ENCODE results near the gene APOBR. TPM values are rescaled to one million over a fixed set of nuclear protein-coding genes. Genes with fewer than 3 reads are reported as not detected.
"Not testable (repeated sequence)": the region's sequence is repeated elsewhere in the genome, so short reads cannot be mapped to it uniquely, and the experiment has no call there.

Gene APOBR
- total RNA-seq, 1 experiment from 2014 or later, result not detected

DNA sequence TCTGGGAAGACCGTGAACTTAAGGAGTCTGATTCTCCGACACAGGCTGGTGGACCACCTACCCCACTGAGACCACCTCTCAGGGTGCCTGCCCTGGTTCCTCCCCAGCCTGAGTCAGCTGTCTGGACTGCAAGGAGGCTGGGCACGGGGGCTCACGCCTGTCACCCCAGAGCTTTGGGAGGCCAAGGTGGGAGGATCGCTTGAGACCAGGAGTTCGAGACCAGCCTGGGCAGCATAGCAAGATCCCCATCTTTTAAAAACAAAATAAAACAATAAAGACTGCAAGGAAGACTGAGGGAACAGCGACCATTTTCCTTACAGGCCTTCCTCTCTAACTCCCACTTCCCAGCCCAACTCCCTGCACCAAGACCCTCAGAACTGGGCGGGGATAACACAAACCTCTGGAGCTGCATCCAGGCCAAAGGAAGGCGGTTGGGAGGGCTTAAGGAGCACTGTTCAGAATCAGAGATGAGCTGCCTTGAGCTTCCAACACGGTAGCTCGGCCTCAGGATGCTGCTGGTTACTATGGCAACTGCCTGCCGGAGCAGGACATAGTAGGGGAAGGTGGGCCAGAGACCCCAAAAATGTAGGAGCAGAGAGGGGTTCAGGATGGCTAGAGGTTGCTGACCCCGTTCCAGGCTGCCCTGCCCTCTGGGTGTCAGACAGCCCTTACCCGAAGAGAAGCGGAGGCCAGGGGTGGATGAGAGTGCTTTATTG is 4.4 kb downstream of the APOBR start:
- no peak for DNase-seq (ENCODE audit: low read depth)

DNA sequence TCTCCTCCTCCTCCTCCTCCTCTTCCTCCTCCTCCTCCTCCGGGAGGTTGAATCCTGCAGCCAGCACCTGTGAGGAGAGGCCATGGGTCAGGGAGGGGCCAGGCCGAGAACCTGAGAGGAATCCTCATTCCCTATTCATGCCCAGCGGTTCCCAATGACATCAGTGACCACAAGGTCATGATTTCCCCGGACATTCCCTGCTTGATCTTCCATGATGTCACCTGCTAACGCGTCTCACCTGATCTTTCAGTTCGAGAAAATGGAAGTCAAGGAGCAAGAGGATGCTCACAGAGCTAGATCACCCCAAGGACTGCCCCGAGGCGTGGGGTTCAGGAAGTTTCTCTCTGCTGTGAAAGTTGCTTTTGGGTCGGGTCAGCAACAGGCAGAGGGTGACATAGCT is 5.4 kb downstream of the APOBR start:
- no peak for DNase-seq (ENCODE audit: low read depth)

GRCh38 chr16:28500476-28501180 is 6.2 kb downstream of the APOBR start:
- not testable (repeated sequence) for DNase-seq (ENCODE audit: low read depth)

DNA sequence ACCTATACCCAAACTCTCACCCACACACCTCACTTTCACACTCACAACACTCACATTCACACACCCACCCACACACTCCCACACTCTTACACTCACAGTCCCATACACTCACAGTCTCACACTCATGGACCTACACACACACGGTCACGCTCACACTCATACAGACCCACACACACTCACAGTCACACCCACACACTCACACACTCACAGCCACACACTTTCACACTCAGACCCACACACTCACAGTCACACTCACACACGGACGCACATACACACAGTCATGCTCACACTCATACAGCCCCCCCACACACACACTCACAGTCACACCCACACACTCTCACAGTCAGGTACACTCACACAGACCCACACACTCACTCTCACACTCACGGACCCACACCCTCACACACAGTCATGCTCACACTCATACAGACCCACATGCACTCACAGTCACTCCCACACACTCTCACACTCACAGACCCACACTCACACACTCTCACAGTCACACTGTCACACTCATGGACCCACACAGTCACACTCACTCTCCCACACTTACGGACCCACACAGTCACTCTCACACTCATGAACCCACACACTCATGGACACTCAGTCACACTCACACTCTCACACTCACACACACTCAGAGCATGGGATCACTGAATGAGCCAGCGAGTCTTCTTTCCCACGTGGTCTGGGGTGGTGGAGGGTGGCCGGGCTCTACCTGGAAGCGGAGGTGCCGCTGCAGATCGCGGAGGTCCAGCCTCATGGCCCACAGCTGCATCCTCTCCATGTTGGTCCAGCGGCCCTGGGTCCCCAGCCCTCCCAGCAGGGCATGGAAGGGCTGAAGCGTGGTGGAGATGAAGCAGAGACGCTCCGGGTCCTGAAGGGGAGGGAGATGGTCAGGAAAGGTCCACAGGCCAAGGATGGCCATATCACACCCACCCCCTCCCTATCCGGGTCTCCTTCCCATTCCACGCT is 7.1 kb downstream of the APOBR start:
- DNase-seq (ENCODE audit: low read depth), result no peak

- no peak for DNase-seq (ENCODE audit: low read depth)
Observed at GRCh38 chr16:28502290-28502689, 7.8 kb downstream of the APOBR start.

- no peak for DNase-seq (ENCODE audit: low read depth)
Observed at GRCh38 chr16:28503470-28504259, 9.2 kb downstream of the APOBR start.

- DNase-seq (ENCODE audit: low read depth), result no peak
Observed at GRCh38 chr16:28504707-28505404, 10.4 kb downstream of the APOBR start.

DNA sequence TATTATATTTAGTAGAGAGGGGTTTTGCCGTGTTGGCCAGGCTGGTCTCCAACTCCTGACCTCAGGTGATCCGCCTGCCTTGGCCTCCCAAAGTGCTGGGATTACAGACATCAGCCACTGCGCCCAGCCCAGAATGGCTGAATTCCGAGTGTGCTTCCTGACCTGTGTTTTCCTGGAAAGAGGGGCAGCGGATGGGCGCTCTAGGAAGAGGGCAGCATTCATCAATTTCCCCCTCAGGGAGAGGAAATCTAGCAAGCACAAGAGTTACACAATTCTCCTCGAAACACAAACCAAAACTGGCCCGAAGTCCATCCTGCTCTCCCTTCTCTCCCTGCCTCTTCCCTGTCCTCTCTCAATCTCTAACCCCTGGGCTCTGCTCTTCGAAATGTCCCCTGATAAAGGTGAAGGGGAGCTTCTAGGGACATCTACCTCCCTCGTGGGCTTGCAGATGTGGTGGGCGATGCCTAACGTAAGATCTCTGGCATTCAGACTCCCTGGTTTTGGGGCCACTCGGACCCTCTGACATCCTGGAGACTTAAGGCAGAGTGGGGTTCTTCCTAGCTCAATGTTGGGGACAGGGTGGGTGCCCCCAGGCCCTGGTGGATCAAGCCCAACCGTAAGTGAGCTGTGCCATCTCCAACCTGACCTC is 11.2 kb downstream of the APOBR start:
- DNase-seq (ENCODE audit: low read depth), result no peak

GRCh38 chr16:28511031-28511430 is 16.6 kb downstream of the APOBR start:
- no peak for DNase-seq (ENCODE audit: low read depth)

DNA sequence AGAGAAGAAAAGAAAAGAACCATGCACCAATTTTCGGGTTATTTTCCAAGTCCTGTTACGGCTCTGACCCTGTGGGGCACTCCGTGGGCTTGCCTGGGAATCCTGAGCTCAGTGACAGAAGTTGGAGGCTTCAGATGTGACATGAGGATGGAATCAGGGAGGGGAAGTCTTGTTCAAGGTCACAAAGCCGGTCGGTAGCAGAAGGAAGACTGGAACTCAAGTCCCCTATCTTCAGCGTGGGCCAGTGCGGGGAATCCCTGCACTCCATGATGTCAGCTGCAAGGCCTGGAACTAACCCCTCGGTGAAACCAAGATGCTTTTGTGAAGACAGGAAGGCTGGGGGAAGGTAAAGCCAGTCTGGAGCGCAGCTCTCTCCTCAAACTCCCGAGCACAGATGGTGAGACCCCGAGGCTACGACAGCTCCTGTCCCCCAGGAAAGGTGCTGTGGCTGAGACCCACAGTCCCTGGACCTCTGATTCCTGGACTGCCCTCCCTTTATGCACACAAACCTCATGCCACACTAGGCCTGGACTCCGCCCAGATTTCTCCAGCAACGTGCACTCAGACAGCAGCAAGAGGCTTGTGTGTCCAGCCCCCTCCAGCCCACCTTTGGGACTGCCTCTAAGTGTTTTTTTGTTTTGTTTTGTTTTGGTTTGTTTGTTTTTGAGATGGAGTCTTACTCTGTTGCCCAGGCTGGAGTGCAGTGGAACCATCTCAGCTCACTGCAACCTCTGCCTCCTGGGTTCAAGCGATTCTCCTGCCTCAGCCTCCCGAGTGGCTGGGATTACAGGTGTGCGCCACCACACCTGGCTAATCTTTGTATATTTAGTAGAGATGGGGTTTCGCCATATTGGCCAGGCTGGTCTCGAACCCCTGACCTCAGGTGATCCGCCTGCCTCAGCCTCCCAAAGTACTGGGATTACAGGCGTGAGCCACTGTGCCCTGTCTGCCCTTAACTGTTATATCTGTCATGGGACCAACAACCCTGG is 17.7 kb downstream of the APOBR start:
- DNase-seq (ENCODE audit: low read depth), result no peak

DNA sequence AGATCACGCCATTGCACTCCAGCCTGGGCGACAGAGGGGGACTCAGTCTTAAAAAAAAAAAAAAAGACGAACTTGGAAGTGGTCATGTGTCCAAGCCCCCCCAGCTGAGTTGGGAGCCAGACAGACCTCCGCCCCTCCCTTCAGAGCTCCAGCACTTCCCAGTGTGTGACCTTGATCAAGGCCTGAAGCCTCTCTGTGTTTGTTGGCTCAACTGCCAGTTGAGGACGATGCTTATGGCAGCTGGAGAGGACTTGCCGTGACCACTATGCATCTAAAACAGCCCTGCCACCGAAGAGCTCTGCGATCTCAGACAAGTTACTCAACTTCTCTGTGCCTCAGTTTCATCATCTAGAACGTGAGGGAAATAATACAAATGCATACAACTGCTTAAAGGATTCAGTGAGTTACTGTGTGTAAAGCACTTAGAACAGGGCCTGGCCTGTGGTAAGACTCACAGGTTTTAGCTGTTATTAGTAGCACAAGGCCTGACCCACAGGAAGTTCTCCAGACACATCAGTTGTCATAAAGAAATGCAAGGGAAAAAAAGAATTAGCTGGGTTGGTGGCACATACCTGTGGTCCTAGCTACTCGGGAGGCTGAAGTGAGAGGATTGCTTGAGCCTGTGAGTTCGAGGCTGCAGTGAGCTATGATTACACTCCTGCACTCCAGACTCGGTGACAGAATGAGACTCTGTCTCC is 19.2 kb downstream of the APOBR start:
- no peak for DNase-seq (ENCODE audit: low read depth)

GRCh38 chr16:28514246-28514645 is 19.8 kb downstream of the APOBR start:
- DNase-seq (ENCODE audit: low read depth), result no peak

DNA sequence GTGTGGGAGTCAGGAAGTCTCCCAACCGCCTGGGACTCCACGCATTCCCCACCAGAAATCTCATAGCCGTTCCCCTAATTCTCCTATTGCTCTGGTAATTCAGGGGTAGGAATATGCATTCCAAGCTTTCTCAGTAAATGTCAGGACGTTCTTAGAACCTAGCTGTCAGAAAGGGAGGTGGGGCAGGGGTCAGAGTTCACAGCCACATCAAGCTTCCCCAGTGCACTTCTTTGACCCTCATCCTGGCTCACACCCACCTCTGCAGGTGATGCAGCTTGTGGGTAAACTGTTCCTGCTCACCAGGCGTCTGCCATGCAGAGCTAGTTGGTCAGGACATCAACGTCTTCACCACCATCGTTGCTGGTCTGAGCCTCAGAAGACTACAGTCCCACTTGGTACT is 26.2 kb downstream of the APOBR start:
- DNase-seq (ENCODE audit: low read depth), result no peak

DNA sequence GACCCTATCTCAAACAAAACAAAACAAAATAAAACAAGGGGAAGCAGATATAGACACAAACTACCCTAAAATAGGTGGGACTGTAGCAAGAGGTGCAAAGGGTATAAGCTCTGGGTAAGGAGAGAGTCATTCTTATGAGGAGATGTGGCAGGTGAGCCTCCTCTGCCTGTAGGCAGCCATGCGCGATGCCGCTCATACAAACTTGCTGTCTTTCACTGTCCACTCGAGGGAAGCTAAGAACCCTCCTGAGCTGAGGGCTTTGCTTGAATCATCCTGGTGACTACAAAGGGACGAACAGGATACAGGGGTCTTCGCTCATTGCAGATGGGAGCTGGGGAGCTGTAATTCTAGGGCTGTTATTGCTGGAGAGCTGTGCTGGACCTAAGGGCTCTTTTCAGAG is 27.0 kb downstream of the APOBR start:
- no peak for DNase-seq (ENCODE audit: low read depth)

- DNase-seq (ENCODE audit: low read depth), result no peak
Observed at GRCh38 chr16:28522792-28523191, 28.3 kb downstream of the APOBR start.

GRCh38 chr16:28524681-28525171 is 30.3 kb downstream of the APOBR start:
- DNase-seq (ENCODE audit: low read depth), result no peak

DNA sequence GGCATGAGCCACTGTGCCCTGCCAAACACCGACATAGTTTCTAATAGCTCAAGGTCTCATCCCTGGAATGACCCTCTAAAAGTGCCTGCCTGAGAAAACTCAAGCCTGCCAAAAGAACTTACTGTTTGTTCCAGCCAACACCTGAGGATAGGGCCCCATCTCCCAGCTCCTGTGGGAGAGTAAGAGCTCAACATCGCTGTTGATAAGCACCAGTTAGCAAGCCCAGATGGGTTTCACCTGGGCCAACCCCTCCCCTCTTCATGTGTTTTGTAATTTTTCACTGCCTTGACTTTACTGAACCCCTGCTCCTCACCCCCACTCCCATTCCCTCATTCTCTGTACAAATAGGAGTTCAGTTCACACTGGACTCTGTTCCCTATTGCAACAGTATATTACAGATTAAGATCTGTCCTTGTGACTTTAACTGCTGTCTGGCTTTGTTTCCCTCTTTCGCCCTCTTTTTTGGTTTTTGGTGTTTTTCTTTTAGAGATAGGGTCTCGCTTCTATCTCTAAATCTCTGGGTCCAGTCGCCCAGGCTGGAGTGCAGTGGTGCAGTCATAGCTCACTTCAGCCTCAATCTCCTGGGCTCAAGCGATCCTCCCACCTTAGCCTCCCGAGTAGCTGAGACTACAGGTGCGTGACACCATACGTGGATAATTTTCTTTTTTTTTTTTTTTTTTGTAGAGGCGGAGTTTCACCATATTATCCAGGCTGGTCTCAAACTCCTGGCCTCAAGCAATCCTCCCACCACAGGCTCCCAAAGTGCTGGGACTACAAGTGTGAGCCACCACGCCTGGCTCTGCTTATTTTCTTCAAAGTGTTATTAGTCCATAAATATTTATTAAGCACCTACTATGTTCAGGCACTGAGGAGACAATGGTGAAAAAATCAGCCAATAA is 32.0 kb downstream of the APOBR start:
- no peak for DNase-seq (ENCODE audit: low read depth)
